ELR (cell line): ENCODE data around the gene CD82.
"Not testable (repeated sequence)": the region's sequence is repeated elsewhere in the genome, so short reads cannot be mapped to it uniquely, and the experiment has no call there.

Source experiments
- DNase-seq: peaks from one replicate; pipeline ENCODE4 v3.0.0-alpha.2; 2015; ENCODE audit warnings: low read depth

The CD82 gene

GRCh38 chr11:44535191-44535980, 30.1 kb upstream of the CD82 start:
- DNase-seq: no peak

GRCh38 chr11:44536788-44537516, 28.5 kb upstream of the CD82 start:
- DNase-seq: no peak

GRCh38 chr11:44537679-44538078, 27.8 kb upstream of the CD82 start:
- no peak for DNase-seq

- DNase-seq: peak; percentile 71
Measured at GRCh38 chr11:44538375-44539054, 26.9 kb upstream of the CD82 start.

GRCh38 chr11:44539971-44540370, 25.5 kb upstream of the CD82 start:
- DNase-seq: no peak

GRCh38 chr11:44540667-44541066, 24.8 kb upstream of the CD82 start:
- DNase-seq: no peak

GRCh38 chr11:44542372-44542771, 23.1 kb upstream of the CD82 start:
- no peak for DNase-seq

- DNase-seq: not testable (repeated sequence)
Measured at GRCh38 chr11:44546984-44547383, 18.5 kb upstream of the CD82 start.

GRCh38 chr11:44547534-44547933, 17.9 kb upstream of the CD82 start:
- DNase-seq: not testable (repeated sequence)

- no peak for DNase-seq
Measured at GRCh38 chr11:44548032-44548695, 17.3 kb upstream of the CD82 start.

GRCh38 chr11:44548961-44549749, 16.3 kb upstream of the CD82 start:
- not testable (repeated sequence) for DNase-seq

GRCh38 chr11:44550123-44550522, 15.3 kb upstream of the CD82 start:
- DNase-seq: no peak

- no peak for DNase-seq
Measured at GRCh38 chr11:44551456-44552139, 13.9 kb upstream of the CD82 start.

GRCh38 chr11:44555031-44555800, 10.2 kb upstream of the CD82 start:
- no peak for DNase-seq

GRCh38 chr11:44556735-44557409, 8.6 kb upstream of the CD82 start:
- DNase-seq: peak; percentile 70

- DNase-seq: no peak
Measured at GRCh38 chr11:44557464-44557863, 8.0 kb upstream of the CD82 start.

- peak; percentile 63 for DNase-seq
Measured at GRCh38 chr11:44559207-44559939, 6.1 kb upstream of the CD82 start.

- not testable (repeated sequence) for DNase-seq
Measured at GRCh38 chr11:44559940-44560300, 5.5 kb upstream of the CD82 start.

- DNase-seq: peak; percentile 58
Measured at GRCh38 chr11:44561275-44561805, 4.1 kb upstream of the CD82 start.
